Femur (tissue), 1 donor: Measurements from ENCODE around the gene PCDH9.
"Not testable (repeated sequence)": the region's sequence is repeated elsewhere in the genome, so short reads cannot be mapped to it uniquely, and the experiment has no call there.

ENCODE experiments used
- DNase-seq: peaks from one replicate; pipeline ENCODE4 v3.0.0-alpha.2; 2017

Gene PCDH9

GRCh38 chr13:67122251-67122650 lies 107.9 kb downstream of the PCDH9 start:
- no peak for DNase-seq

GRCh38 chr13:67120872-67121531 lies 109.1 kb downstream of the PCDH9 start:
- no peak for DNase-seq

DNA sequence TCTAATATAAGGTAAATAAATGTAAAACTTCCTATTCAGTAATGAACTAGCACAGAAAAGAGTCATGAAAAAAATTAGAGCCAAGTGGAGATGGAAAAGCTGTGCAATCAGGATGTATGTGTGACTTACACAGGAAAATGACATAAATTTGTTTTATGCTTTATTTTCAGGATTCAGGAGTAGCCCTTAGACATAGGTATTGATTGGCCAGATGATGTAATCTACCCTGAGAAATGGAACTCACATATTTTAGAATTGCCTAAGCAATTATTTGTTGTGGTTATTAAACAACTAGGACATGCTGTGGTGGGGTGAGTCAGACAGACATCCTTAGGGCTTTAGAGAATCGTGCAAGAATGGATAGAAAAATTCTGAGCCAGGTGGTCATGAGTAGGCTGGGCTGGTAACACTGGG lies 110.6 kb downstream of the PCDH9 start:
- DNase-seq = no peak

GRCh38 chr13:67118277-67118676 lies 111.9 kb downstream of the PCDH9 start:
- DNase-seq = no peak

GRCh38 chr13:67117010-67117550 lies 113.1 kb downstream of the PCDH9 start:
- DNase-seq = no peak

- DNase-seq = no peak
Observed at GRCh38 chr13:67107979-67108378, 122.2 kb downstream of the PCDH9 start.

- no peak for DNase-seq
Observed at GRCh38 chr13:67106502-67107057, 123.6 kb downstream of the PCDH9 start.

GRCh38 chr13:67101730-67102467 lies 128.2 kb downstream of the PCDH9 start:
- no peak for DNase-seq

- DNase-seq = no peak
Observed at GRCh38 chr13:67100730-67101129, 129.4 kb downstream of the PCDH9 start.

- DNase-seq = no peak
Observed at GRCh38 chr13:67099494-67099893, 130.6 kb downstream of the PCDH9 start.

DNA sequence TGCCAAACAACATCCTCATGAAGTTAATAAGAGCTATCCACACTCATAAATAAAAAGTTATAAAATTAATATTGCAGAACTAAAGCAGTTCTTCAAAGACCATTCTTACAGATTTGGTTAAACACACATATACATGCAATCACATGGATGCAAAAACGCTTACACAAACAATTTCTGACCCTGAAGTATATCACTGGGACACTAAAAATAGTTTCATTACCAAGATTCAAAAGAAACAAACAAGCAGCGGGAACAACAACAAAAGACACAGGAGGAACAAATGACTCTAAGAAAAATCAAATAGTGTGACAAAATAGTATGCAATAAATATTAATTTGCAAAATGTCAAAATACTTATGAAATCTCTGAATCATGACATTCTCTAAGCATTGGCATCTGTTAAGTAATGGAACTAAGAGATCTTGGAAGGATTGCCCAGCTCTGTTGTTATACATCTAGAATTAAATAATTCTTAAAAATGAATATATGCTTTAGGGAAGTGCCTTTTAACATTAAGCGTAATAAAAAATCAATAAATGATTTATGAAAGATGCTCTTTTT lies 132.2 kb downstream of the PCDH9 start:
- DNase-seq = no peak

DNA sequence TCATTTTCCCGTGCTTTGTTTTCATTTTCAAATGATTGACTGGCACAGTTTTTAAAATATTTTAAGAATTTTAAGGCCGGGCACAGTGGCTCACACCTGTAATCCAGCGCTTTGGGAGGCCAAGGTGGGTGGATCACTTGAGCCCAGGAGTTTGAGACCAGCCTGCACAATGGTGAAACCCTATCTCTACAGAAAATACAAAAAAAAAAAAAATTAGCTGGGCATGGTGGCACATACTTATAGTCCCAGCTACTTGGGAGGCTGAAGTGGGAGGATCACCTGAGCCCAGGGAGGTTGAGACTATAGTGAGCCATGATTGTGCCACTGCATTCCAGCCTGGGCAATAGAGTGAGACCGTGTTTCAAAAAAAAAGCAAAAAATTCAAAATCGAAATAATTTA lies 133.2 kb downstream of the PCDH9 start:
- DNase-seq = not testable (repeated sequence)

DNA sequence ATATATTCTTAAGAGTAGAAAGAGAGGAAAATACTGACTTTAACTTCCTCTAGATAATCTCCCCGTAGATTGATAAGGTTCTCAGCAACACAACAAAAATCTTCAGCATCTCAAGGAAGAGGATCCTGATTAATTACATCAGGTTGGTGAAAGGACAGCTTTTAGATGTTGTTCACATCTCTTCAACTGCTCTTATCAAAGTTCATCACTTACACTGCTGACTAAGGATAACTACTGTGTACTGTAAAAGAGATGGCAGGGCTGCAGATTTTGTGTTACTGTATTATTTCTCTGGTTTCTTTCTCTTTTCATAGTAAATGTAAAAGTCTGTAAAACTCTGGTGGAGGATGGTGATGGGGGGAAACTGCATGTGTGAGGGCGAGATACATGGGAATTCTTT lies 133.7 kb downstream of the PCDH9 start:
- DNase-seq = no peak

DNA sequence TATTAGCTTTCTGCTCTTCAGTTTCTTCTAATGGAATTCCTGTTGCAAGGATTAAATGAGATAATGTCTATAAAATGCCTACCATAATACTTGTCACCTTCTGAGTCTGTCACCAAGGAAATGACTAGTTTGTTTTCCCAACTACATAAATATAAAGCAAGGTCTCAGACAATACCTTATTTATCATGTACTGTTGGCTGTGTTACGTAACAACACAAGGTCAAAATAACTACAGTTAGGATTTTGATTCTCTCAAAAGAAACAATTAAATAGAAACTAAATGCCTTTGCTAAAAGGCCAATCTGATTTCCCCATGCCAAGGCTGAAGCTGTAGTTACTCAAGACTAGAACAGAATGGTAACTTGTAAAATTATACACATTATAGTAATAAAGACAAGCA lies 134.5 kb downstream of the PCDH9 start:
- DNase-seq = no peak

GRCh38 chr13:67094952-67095351 lies 135.2 kb downstream of the PCDH9 start:
- no peak for DNase-seq

DNA sequence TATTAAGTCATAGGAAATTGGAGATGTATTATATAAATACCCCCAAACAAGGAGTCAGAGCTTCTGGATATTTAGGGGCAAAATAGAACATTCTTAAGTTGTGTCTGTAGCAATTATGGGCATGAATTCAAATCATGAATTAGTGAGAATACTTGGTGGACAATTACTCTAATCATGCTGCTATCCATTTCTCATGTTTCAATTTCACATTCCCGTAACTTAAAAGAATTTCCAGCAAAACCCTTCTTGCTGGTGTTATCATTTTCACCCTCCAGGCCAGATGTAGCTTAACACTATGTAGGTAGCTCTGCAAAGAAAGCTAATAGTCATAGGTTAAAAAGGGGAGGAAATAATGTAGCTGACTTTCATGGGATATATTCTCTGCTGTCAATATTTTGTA lies 136.1 kb downstream of the PCDH9 start:
- DNase-seq = no peak

DNA sequence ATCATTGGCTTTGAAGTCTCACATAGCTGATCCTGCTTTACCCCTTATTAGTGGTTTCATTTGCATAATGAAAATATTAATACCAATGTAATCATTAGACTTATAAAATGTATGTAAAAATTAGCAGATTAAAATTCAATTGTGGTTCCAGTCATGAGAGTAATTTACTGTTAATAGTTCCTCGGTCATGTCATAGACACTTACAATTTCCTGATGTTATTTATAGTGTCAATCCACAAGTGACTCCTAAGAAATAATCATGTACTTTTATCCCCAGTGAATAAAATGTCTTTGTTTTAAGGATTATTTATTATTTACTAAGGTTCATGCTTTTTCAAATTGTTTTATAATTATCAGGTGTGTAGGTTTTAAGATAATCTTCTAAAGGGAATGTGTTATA lies 138.5 kb downstream of the PCDH9 start:
- no peak for DNase-seq

GRCh38 chr13:67090856-67091255 lies 139.3 kb downstream of the PCDH9 start:
- DNase-seq = no peak

- DNase-seq = no peak
Observed at GRCh38 chr13:67087527-67087926, 142.6 kb downstream of the PCDH9 start.

DNA sequence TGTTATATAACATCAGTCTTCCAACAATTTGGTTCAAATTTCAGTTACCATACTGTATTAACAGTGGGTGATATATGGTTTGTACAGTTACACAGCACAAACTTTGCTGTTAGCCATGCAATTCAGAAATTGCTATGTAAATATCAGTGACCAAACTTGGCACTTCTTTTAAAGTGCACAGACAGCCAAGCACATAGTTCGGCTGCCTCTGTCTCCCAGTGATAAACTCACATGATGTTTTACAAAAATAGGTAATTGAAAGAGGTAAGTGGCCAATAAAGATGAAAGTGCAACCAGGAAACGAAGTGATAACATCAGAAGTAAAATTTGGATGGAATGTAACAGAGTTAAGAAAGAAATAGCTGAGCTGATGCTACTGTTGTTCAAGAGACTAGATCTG lies 143.9 kb downstream of the PCDH9 start:
- no peak for DNase-seq

- no peak for DNase-seq
Observed at GRCh38 chr13:67084066-67084465, 146.1 kb downstream of the PCDH9 start.

- DNase-seq = no peak
Observed at GRCh38 chr13:67083519-67083918, 146.6 kb downstream of the PCDH9 start.

DNA sequence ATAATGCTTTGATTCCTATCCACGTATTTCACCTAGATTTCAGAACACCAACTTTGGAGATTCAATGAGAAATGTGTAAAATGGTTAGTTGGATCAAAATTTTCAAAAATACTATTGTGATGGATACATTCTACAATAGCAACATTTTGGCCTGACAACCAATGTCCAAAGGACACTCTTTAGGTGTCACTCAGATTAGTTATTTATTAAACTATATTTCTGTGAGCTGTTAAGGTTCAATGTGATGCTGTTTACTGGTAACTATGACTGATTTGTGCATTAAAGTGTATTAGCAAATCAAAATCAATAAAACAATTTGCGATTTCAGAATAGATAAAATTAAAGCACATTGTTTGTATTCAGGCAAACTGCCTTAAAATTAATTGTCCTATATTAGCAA lies 149.8 kb downstream of the PCDH9 start:
- DNase-seq = no peak

DNA sequence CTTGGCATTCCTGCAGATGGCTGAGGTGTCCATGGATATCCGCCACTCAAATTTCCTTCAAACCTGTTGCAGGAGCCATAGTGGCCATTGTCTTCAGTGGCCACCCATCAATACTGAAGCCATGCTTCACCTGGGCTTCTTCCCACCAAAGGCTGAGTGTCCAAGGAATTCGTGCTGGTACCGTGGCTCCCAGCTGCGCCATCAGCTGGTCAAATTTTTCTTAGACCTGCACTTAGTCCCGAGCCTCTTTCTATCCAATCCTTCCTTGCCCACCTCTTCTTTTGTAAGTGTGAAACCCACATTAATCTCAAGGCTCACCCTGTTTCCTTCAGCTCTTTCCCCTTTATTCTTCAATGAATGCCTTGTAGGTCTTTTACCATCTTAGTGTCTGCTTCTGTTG lies 152.1 kb downstream of the PCDH9 start:
- no peak for DNase-seq
